ENCODE data around the gene SCFD2. TPM values are rescaled to one million over a fixed set of nuclear protein-coding genes. Genes with fewer than 3 reads are reported as not detected.

SCFD2 gene
- polyA plus RNA-seq, 1 of the 3 experiments (the other 2 are of a cell fraction): 14.1 TPM

DNA sequence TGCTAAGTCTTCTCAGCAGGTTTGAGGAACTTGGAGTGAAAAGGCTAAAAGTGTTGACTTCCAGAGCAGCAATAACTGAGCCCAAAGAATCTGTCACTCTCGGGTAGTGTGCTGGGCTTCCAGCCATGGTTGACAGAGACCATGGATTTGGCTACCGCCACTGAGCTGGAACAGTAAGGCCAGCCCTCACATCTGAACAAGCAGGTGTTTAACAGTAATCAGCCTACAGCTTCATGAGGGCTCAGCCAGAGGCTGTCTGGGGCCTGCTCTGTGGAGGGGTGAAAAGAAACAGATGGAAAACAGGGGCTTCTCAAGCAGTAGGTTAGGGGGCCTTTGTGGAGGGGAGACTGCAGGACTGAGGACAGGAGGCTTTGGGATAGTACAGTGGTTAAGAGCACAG lies 488.8 kb downstream of the SCFD2 start:
- ChIA-PET POLR2A (no interaction called here), CTCF (interaction anchor here (1.9 kb wide), 1 partner anchor 34 kb away, joined by 7 read pairs; no protein-coding TSS in a partner anchor)
- 88% methylated on average over 2 of the region's 2 CpGs for WGBS (ENCODE audit: low lambda C conversion rate)
- no peaks in the 10 kb centered on the region for H3K27me3 ChIP-seq (ENCODE audit: insufficient read depth)
- H3K9me2 ChIP-seq: no peaks in the 10 kb centered on the region
- H4K20me1 ChIP-seq (ENCODE audit: insufficient read depth): no peaks in the 10 kb centered on the region
- no peak overlapping the region for H3K9ac ChIP-seq
- peaks cover 0 to 32% of the 10 kb centered on the region in 2 experiments; a peak in 1 of 4 replicates for H3K4me1 ChIP-seq (ENCODE audit: control insufficient read depth in 1 of 2, insufficient read depth in 2 of 2, low read depth in 1 of 2, low read length in 1 of 2)
- no peaks in the 10 kb centered on the region for H3K9me3 ChIP-seq
- no peak overlapping the region for H3K4me3 ChIP-seq (ENCODE audit: low read depth in 2 of 2, low read length in 1 of 2)
- no peak overlapping the region for H2AFZ ChIP-seq (ENCODE audit: low read depth)
- TF ChIP-seq CHD2 (IDR thresholded peaks at IDR 0.05; ENCODE audit: low read length, partially characterized antibody) (no peak), TEAD4 (IDR thresholded peaks at IDR 0.05; ENCODE audit: borderline replicate concordance, insufficient read depth) (no peak), MEF2A (IDR thresholded peaks at IDR 0.05; ENCODE audit: borderline replicate concordance, low read depth) (no peak), SMC3 (IDR thresholded peaks at IDR 0.05; ENCODE audit: low read depth, low read length) (no peak)
- DNase-seq: no peak
- H3K27ac ChIP-seq (ENCODE audit: low read depth in 2 of 2, low read length in 1 of 2): peak overlapping the region in 1 of 2 experiments; percentile 25; a peak in 1 of 4 replicates
- no peak overlapping the region for H3K4me2 ChIP-seq
- no peaks in the 10 kb centered on the region for H3K79me2 ChIP-seq (ENCODE audit: insufficient read depth)
- H3F3A ChIP-seq (replicated peaks; ENCODE audit: insufficient read depth): no peaks in the 10 kb centered on the region
- no peaks in the 10 kb centered on the region for H3K36me3 ChIP-seq (replicated peaks in 1 of 2; ENCODE audit: control insufficient read depth in 1 of 2, insufficient read depth in 2 of 2, low read length in 1 of 2)

DNA sequence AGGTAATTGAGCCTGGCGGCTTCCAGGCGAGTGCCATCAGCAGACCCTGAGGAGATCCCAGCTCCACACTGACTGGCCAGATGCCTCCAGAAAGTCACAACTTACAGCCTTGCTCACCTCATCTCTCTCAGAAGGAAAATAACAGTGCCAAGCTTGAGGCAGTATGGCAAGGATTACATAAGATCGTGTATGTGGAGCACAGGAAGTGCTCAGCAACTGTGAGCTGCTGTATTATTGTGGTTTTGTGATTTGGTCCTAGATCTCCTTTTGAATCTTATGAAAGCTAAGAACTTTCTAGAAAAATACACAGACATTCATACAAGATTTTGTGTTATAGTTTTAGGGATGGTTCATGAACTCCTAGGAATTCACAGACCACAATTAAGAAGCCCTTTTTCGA lies 489.8 kb downstream of the SCFD2 start:
- no peak for DNase-seq
- no peak overlapping the region for H2AFZ ChIP-seq (ENCODE audit: low read depth)
- no peaks in the 10 kb centered on the region for H3K9me3 ChIP-seq
- no peak overlapping the region for H3K27ac ChIP-seq (ENCODE audit: low read depth in 2 of 2, low read length in 1 of 2)
- H3K9me2 ChIP-seq: no peaks in the 10 kb centered on the region
- H3K4me2 ChIP-seq: no peak overlapping the region
- H3K4me1 ChIP-seq (ENCODE audit: control insufficient read depth in 1 of 2, insufficient read depth in 2 of 2, low read depth in 1 of 2, low read length in 1 of 2): peaks cover 0 to 38% of the 10 kb centered on the region in 2 experiments; a peak in 2 of 4 replicates
- H3K4me3 ChIP-seq (ENCODE audit: low read depth in 2 of 2, low read length in 1 of 2): no peak overlapping the region
- H3K27me3 ChIP-seq (ENCODE audit: insufficient read depth): no peaks in the 10 kb centered on the region
- H3K36me3 ChIP-seq (replicated peaks in 1 of 2; ENCODE audit: control insufficient read depth in 1 of 2, insufficient read depth in 2 of 2, low read length in 1 of 2): no peaks in the 10 kb centered on the region
- no peaks in the 10 kb centered on the region for H3F3A ChIP-seq (replicated peaks; ENCODE audit: insufficient read depth)
- 97% methylated on average over 4 of the region's 4 CpGs for WGBS (ENCODE audit: low lambda C conversion rate)
- ChIA-PET POLR2A (no interaction called here), CTCF (interaction anchor here (0.7 to 1.1 kb wide), 3 partner anchors 36 to 86 kb away, joined by 3 to 4 read pairs (median 3); no protein-coding TSS in a partner anchor)
- no peaks in the 10 kb centered on the region for H4K20me1 ChIP-seq (ENCODE audit: insufficient read depth)
- no peak overlapping the region for H3K9ac ChIP-seq
- TF ChIP-seq NFIC (IDR thresholded peaks at IDR 0.05; ENCODE audit: borderline replicate concordance): no peak
- TF ChIP-seq CHD2 (IDR thresholded peaks at IDR 0.05; ENCODE audit: low read length, partially characterized antibody): no peak
- TF ChIP-seq, protein P1, sequence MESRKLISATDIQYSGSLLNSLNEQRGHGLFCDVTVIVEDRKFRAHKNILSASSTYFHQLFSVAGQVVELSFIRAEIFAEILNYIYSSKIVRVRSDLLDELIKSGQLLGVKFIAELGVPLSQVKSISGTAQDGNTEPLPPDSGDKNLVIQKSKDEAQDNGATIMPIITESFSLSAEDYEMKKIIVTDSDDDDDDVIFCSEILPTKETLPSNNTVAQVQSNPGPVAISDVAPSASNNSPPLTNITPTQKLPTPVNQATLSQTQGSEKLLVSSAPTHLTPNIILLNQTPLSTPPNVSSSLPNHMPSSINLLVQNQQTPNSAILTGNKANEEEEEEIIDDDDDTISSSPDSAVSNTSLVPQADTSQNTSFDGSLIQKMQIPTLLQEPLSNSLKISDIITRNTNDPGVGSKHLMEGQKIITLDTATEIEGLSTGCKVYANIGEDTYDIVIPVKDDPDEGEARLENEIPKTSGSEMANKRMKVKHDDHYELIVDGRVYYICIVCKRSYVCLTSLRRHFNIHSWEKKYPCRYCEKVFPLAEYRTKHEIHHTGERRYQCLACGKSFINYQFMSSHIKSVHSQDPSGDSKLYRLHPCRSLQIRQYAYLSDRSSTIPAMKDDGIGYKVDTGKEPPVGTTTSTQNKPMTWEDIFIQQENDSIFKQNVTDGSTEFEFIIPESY (IDR thresholded peaks at IDR 0.05; ENCODE audit: borderline replicate concordance, low read depth): no peak
- TF ChIP-seq GABPA (IDR thresholded peaks at IDR 0.05; ENCODE audit: low read depth): no peak
- TF ChIP-seq JUND (IDR thresholded peaks at IDR 0.05): no peak
- TF ChIP-seq FOXJ3 (CRISPR knock-in tag; IDR thresholded peaks at IDR 0.05): no peak
- no peak for TF ChIP-seq TAF1 (IDR thresholded peaks at IDR 0.05; ENCODE audit: borderline replicate concordance, low read depth, low read length)
- TF ChIP-seq, protein P2, sequence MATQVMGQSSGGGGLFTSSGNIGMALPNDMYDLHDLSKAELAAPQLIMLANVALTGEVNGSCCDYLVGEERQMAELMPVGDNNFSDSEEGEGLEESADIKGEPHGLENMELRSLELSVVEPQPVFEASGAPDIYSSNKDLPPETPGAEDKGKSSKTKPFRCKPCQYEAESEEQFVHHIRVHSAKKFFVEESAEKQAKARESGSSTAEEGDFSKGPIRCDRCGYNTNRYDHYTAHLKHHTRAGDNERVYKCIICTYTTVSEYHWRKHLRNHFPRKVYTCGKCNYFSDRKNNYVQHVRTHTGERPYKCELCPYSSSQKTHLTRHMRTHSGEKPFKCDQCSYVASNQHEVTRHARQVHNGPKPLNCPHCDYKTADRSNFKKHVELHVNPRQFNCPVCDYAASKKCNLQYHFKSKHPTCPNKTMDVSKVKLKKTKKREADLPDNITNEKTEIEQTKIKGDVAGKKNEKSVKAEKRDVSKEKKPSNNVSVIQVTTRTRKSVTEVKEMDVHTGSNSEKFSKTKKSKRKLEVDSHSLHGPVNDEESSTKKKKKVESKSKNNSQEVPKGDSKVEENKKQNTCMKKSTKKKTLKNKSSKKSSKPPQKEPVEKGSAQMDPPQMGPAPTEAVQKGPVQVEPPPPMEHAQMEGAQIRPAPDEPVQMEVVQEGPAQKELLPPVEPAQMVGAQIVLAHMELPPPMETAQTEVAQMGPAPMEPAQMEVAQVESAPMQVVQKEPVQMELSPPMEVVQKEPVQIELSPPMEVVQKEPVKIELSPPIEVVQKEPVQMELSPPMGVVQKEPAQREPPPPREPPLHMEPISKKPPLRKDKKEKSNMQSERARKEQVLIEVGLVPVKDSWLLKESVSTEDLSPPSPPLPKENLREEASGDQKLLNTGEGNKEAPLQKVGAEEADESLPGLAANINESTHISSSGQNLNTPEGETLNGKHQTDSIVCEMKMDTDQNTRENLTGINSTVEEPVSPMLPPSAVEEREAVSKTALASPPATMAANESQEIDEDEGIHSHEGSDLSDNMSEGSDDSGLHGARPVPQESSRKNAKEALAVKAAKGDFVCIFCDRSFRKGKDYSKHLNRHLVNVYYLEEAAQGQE (IDR thresholded peaks at IDR 0.05; ENCODE audit: low read depth, low read length): no peak
- TF ChIP-seq RCOR1 (IDR thresholded peaks at IDR 0.05; ENCODE audit: low read length): no peak
- no peak for TF ChIP-seq MEF2A (IDR thresholded peaks at IDR 0.05; ENCODE audit: borderline replicate concordance, low read depth)
- TF ChIP-seq NRF1 (IDR thresholded peaks at IDR 0.05; ENCODE audit: low read depth, low read length): no peak
- TF ChIP-seq, protein P3, sequence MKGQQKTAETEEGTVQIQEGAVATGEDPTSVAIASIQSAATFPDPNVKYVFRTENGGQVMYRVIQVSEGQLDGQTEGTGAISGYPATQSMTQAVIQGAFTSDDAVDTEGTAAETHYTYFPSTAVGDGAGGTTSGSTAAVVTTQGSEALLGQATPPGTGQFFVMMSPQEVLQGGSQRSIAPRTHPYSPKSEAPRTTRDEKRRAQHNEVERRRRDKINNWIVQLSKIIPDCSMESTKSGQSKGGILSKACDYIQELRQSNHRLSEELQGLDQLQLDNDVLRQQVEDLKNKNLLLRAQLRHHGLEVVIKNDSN (IDR thresholded peaks at IDR 0.05; ENCODE audit: borderline replicate concordance, low read depth): no peak
- TF ChIP-seq, protein P4, sequence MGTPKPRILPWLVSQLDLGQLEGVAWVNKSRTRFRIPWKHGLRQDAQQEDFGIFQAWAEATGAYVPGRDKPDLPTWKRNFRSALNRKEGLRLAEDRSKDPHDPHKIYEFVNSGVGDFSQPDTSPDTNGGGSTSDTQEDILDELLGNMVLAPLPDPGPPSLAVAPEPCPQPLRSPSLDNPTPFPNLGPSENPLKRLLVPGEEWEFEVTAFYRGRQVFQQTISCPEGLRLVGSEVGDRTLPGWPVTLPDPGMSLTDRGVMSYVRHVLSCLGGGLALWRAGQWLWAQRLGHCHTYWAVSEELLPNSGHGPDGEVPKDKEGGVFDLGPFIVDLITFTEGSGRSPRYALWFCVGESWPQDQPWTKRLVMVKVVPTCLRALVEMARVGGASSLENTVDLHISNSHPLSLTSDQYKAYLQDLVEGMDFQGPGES (IDR thresholded peaks at IDR 0.05; ENCODE audit: low read depth, low read length): no peak
- TF ChIP-seq, protein P5, sequence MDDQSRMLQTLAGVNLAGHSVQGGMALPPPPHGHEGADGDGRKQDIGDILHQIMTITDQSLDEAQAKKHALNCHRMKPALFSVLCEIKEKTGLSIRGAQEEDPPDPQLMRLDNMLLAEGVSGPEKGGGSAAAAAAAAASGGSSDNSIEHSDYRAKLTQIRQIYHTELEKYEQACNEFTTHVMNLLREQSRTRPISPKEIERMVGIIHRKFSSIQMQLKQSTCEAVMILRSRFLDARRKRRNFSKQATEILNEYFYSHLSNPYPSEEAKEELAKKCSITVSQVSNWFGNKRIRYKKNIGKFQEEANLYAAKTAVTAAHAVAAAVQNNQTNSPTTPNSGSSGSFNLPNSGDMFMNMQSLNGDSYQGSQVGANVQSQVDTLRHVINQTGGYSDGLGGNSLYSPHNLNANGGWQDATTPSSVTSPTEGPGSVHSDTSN (IDR thresholded peaks at IDR 0.05): no peak
- TF ChIP-seq TEAD4 (IDR thresholded peaks at IDR 0.05; ENCODE audit: borderline replicate concordance, insufficient read depth): no peak
- TF ChIP-seq TCF12 (IDR thresholded peaks at IDR 0.05): no peak
- no peaks in the 10 kb centered on the region for H3K79me2 ChIP-seq (ENCODE audit: insufficient read depth)
